ENCODE data around the gene ABCB10.

DNA sequence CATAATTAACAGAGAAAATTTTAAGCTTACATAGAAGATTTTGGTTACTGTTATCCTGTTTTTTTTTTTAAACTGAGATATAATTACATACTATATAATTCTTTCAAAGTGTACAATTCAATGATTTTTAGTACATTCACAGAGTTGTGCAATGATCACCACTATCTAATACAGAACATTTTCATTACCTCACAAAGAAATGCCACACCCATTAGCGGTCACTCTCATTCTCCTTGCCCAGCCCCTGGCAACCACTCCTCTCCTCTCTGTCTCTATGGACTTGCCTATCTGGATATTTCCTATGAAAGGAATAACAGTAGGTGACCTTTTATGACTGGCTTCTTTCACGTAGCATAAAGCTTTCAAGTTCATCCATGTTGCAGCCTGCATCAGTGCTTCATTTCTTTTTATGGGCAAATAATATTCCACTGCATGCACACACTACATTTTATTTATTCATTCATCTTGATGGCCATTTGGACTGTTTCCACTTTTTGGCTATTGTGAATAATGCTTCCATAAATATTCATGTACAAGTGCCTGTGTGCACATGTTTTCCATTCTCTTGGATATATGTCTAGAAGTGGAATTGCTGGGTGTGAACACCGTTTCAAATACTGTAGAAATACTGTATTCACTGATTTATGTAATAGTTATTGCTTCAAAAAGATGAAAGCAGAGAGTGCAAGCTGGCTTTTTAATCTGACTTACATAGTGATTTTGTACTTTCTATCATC, 40.9 kb upstream of the ABCB10 start:
- TF ChIP-seq POLR2AphosphoS5 (IDR thresholded peaks at IDR 0.05; ENCODE audit: low read depth) (no peak), EZH2 (IDR thresholded peaks at IDR 0.05; ENCODE audit: low read depth, unreplicated experiment) (no peak), CREB1 (CRISPR knock-in tag; IDR thresholded peaks at IDR 0.05; ENCODE audit: low read depth) (no peak), ZNF114 (CRISPR knock-in tag; IDR thresholded peaks at IDR 0.05) (no peak), EZH2phosphoT487 (IDR thresholded peaks at IDR 0.05; ENCODE audit: unreplicated experiment) (no peak), STAT1 (IDR thresholded peaks at IDR 0.05; ENCODE audit: unreplicated experiment) (no peak), ZNF331 (CRISPR knock-in tag; IDR thresholded peaks at IDR 0.05; ENCODE audit: low read depth) (no peak), JUNB (IDR thresholded peaks at IDR 0.05; ENCODE audit: unreplicated experiment) (no peak)
- TF ChIP-seq, protein P1, sequence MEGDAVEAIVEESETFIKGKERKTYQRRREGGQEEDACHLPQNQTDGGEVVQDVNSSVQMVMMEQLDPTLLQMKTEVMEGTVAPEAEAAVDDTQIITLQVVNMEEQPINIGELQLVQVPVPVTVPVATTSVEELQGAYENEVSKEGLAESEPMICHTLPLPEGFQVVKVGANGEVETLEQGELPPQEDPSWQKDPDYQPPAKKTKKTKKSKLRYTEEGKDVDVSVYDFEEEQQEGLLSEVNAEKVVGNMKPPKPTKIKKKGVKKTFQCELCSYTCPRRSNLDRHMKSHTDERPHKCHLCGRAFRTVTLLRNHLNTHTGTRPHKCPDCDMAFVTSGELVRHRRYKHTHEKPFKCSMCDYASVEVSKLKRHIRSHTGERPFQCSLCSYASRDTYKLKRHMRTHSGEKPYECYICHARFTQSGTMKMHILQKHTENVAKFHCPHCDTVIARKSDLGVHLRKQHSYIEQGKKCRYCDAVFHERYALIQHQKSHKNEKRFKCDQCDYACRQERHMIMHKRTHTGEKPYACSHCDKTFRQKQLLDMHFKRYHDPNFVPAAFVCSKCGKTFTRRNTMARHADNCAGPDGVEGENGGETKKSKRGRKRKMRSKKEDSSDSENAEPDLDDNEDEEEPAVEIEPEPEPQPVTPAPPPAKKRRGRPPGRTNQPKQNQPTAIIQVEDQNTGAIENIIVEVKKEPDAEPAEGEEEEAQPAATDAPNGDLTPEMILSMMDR (conservative IDR thresholded peaks at IDR 0.05; ENCODE audit: low read depth in 2 of 2), result no peak
- TF ChIP-seq, protein P2, sequence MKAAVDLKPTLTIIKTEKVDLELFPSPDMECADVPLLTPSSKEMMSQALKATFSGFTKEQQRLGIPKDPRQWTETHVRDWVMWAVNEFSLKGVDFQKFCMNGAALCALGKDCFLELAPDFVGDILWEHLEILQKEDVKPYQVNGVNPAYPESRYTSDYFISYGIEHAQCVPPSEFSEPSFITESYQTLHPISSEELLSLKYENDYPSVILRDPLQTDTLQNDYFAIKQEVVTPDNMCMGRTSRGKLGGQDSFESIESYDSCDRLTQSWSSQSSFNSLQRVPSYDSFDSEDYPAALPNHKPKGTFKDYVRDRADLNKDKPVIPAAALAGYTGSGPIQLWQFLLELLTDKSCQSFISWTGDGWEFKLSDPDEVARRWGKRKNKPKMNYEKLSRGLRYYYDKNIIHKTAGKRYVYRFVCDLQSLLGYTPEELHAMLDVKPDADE (IDR thresholded peaks at IDR 0.05), result no peak
- TF ChIP-seq, protein P3, sequence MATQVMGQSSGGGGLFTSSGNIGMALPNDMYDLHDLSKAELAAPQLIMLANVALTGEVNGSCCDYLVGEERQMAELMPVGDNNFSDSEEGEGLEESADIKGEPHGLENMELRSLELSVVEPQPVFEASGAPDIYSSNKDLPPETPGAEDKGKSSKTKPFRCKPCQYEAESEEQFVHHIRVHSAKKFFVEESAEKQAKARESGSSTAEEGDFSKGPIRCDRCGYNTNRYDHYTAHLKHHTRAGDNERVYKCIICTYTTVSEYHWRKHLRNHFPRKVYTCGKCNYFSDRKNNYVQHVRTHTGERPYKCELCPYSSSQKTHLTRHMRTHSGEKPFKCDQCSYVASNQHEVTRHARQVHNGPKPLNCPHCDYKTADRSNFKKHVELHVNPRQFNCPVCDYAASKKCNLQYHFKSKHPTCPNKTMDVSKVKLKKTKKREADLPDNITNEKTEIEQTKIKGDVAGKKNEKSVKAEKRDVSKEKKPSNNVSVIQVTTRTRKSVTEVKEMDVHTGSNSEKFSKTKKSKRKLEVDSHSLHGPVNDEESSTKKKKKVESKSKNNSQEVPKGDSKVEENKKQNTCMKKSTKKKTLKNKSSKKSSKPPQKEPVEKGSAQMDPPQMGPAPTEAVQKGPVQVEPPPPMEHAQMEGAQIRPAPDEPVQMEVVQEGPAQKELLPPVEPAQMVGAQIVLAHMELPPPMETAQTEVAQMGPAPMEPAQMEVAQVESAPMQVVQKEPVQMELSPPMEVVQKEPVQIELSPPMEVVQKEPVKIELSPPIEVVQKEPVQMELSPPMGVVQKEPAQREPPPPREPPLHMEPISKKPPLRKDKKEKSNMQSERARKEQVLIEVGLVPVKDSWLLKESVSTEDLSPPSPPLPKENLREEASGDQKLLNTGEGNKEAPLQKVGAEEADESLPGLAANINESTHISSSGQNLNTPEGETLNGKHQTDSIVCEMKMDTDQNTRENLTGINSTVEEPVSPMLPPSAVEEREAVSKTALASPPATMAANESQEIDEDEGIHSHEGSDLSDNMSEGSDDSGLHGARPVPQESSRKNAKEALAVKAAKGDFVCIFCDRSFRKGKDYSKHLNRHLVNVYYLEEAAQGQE (IDR thresholded peaks at IDR 0.05; ENCODE audit: unreplicated experiment), result no peak

Data from GM23338 (cell line).